SIG-M5 treated with dmso at 0.1 percent for 504 hours (cell line): ENCODE results near the gene TFB1M.

Experiments used
- DNase-seq: peaks from one replicate; lab custom pipeline; 2025; ENCODE audit not compliant: unreplicated experiment; lab: John Stamatoyannopoulos, UW

The TFB1M gene

GRCh38 chr6:155265843-155266535 lies 48.3 kb downstream of the TFB1M start:
- no peak for DNase-seq

DNA sequence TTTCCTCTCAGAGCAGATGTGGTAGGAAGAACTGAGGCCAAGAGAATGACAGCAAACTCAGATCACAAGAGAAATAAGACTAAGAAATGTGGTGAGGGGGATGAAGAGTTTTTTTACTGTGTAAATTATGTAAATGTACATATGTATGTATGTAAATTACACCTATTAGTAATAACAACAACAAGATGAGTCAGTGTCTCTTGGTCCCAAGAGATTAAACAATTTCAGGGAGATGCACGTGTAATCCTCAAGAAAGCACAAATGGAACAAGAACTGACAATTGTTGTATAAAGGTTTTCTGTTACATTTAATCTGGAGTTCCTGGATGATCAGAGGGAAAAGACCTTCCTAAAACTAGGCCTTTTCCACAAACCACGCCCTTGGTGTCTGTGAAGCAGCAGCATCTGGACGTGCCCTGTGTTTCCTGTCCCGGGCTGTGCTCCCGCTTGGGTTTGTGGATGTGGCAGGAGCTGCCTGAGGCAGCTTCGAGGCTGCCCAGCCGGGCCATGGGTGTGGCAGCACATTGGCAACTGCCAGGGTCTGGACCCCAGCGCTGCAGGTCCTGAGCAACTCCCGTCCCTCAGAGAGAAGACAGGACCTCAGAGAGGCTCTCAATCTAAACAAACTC lies 49.5 kb downstream of the TFB1M start:
- no peak for DNase-seq

- no peak for DNase-seq
Measured at GRCh38 chr6:155263373-155264063, 50.8 kb downstream of the TFB1M start, which contains the start of gene CLDN20. Gene CLDN20 (plus strand): TSS chr6:155264013. CDS start chr6:155275720, 11,707 bp downstream.

DNA sequence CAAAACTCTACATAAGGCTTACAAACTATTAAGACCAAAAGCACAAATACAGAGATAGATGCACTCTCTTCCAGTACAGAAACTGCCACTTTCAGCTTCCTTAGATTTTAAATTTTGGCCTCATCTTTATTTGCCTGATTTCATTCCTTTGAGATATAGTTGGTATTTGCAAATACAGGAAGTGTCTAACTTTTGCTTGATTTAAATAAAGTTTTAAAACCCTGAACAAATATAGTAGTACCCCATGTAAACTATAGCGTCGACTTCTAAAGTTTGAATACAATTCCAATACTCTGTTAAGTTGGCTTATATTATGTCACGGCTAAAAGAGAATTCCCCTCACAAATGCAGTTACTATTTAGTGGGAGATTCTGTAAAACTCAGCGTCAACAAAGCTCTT lies 51.6 kb downstream of the TFB1M start:
- DNase-seq, result no peak

DNA sequence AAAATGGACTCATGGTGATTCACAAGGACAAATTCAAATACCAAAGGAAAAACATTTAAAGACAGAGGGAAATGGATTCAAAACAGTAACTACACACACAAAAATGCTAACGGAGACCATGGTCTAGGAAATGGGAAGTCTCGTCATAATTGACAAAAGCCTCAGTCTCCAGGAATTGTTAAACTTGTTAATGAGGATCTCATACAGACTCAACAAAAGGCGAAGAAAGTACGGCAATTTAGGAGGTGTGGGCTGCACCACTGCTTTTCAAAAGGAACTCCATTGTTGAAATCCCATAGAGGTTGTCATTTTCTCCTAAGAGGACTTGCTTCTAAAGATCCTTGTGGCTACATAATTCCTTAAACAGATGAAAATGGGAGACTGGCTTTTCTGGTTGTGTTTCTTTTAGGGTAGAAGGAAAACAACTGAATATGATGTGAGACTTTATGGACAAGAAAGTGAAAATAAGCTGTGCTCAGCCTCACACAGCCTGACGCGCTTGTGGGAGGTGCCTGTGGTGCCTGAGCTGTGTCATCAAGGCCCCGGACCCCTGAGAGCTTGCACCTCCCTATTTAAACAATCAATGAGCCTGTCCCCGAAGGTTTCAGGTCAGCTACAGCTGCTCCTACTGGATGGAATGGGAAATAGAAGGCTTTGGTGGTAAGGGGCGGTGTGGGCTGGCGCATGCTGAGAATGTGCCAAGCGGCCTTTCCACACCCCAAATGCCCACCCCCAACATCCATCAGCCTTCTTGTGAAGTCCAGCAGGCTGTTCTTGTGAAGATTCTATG lies 53.0 kb downstream of the TFB1M start:
- DNase-seq, result no peak

DNA sequence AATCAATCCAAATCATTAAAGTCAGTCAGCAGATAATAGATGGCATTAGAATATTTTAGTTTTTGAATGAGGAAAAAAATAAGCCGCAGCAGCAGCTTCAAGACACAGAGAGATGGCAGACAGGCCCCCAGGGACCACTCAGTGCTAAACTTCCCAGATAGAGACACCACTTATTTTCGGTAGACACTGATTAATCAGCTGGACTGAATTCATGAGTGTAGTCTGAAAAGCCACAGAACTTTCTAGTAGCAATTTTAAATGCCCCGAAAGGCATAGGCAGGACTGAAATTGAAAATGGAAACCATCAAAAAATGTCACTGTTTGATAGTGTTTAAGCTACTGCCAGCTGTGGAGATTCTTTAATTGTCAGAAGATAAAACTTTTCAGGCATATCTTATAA lies 53.6 kb downstream of the TFB1M start:
- DNase-seq, result no peak

- no peak for DNase-seq
Measured at GRCh38 chr6:155259897-155260296, 54.4 kb downstream of the TFB1M start.

- DNase-seq, result no peak
Measured at GRCh38 chr6:155259204-155259603, 55.1 kb downstream of the TFB1M start.

DNA sequence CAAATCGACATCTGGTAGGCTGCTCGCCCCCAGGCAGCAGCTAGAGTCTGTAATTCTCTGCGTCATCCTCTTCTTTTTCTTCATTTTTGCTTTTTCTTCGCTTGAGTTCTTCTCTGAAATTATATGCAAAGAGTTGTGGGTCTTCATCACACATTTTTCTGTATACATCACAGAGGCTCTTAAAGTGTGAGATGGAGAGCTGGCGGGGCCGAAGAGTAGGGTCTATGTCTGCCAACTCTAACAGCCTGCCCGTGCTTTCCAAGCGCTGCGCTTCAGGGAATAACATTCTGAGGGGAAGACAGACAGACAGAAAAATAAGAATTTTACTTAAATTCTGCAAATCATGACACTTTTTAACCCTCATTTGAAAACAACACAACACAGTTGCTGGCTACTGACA lies 56.5 kb downstream of the TFB1M start:
- DNase-seq, result no peak

DNA sequence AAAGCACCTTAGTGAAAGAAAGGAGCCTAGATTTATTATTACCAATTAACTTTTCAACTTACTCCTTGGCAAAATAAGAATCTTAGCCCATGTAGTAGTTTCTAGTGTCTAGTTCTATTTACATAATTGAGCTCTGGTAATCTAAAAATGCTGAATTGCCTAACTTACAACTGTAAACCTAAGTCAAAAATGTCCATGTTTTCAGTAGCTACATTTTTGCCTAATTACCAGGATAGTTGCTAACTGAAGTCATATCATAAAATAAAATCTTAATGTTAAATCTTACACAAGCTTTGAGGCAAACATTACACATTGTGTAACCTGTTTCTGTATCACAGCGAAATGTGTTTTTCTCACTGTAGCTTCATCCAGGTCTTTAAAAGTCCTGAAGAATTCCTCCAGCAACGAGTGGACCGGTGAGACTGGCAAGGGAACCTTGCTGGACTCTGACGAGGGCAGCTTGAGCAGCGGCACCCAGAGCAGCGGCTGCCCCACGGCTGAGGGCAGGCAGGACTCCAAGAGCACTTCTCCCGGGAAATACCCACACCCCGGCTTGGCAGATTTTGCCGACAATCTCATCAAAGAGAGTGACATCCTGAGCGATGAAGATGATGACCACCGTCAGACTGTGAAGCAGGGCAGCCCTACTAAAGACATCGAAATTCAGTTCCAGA lies 58.0 kb downstream of the TFB1M start:
- DNase-seq, result no peak

GRCh38 chr6:155254139-155254538 lies 60.1 kb downstream of the TFB1M start:
- no peak for DNase-seq

DNA sequence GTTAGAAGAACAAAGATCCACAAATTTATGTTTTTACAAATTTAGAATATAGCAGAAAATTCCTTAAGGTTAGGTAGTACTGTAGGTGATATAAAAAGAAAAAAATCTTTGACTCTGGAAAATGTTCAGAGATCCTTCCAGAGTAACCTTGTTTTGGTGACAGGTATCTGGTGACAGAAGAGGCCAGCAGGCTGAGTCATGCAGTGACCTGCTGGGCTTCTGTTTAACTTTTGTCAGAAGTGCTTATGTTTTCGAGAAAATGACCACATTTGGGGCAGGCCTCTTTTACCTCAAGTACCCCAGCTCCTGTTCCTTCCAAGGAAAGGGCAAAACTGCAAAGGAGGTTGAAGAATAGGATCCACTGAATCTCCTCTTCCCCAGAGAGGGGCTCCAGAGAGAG lies 60.9 kb downstream of the TFB1M start:
- no peak for DNase-seq

DNA sequence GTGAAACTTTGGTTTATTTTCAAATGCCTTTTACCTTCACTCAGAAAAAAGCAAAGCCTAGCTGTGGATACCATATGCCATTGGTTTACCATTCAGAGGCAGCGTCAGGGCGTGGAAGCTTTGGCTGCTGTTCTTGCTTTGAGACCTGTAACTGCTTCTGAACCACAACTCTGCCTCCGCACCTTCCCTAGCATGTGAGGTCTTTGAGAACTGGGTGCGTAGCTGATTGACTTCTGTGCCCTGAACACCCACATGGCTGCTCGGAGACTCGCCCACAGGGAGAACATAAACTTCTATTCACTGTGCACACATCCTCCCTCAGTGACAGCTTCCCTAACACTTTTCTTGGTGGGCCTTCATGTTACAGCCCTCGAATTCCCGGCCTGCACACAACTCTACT lies 61.7 kb downstream of the TFB1M start:
- DNase-seq, result no peak

GRCh38 chr6:155250701-155251381 lies 63.4 kb downstream of the TFB1M start:
- DNase-seq, result no peak

GRCh38 chr6:155248008-155249001 lies 66.0 kb downstream of the TFB1M start:
- no peak for DNase-seq

- no peak for DNase-seq
Measured at GRCh38 chr6:155247618-155248007, 66.7 kb downstream of the TFB1M start.

DNA sequence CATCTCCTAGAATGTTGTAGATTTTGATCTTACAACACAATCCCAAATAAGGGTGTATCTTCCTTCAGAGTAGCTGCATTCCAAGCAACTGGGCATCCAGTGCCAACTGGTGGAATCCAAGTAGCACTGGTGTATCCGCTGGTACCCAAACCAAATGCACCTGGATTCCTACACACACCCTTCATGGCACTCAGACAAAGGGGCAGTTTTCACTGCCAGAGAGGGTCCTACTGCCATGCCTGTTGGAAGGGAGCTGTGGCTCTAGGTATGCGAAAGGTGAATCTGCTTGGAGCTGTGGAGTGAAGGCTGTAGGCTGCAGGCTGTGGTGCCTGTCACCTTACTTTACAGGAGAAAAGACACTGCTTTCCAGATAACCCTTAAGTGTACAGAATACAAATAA lies 67.5 kb downstream of the TFB1M start:
- no peak for DNase-seq

DNA sequence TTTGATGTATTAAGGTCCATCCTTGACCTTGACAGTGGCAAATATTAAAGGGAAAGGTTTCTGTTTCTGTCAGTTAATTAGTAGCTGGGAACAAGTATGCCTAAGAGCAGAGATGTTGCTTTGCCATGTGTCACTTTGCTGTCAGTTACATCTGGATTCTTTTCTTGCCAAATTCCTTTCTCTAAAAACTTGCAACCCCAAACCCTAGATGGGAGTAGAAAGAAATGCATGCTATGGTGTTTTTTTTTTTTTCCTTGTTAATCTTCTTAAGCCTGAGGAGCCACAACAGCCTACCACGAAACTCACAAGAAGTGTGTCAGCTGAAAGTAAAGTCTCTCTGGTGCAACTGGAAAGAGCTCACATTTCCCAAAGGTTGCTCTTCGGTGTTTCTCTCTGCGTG lies 68.5 kb downstream of the TFB1M start:
- no peak for DNase-seq

- no peak for DNase-seq
Measured at GRCh38 chr6:155245193-155245592, 69.1 kb downstream of the TFB1M start.
